HG03565 (cell line): ENCODE data around the gene GOLGA6L7.
"Not testable (repeated sequence)": the region's sequence is repeated elsewhere in the genome, so short reads cannot be mapped to it uniquely, and the experiment has no call there.

Source experiments
- ATAC-seq: cut with Tn5 transposase; IDR thresholded peaks from one replicate; pipeline ENCODE4 v1.9.1; 2021; ENCODE audit warnings: mild to moderate bottlenecking, moderate library complexity; ENCODE audit not compliant: unreplicated experiment

GOLGA6L7 gene

GRCh38 chr15:28884151-28884940 is 35.9 kb upstream of the GOLGA6L7 start:
- no peak for ATAC-seq

- ATAC-seq: no peak
Observed at GRCh38 chr15:28881600-28881999, 33.2 kb upstream of the GOLGA6L7 start.

- ATAC-seq: no peak
Observed at GRCh38 chr15:28881170-28881569, 32.7 kb upstream of the GOLGA6L7 start.

DNA sequence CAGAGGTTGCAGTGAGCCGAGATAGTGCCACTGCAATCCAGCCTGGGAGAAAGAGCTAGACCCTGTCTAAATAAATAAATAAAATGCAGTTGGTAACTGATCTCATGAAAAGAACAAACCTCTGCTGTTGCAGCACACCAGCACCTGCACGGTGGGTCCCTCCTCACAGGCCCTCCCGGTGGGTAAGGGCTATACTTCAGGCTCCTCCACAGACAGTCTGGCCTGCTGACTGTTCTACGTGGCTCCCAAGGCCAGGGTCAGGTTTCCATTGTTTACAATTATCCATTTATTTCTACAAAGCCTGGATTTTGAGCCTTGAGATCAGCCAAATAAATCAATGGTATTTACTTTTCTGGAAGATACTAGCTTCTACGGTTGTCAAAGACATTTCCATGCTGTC is 32.2 kb upstream of the GOLGA6L7 start:
- ATAC-seq: no peak

- ATAC-seq: no peak
Observed at GRCh38 chr15:28879551-28879950, 31.1 kb upstream of the GOLGA6L7 start.

- no peak for ATAC-seq
Observed at GRCh38 chr15:28878209-28878608, 29.8 kb upstream of the GOLGA6L7 start.

DNA sequence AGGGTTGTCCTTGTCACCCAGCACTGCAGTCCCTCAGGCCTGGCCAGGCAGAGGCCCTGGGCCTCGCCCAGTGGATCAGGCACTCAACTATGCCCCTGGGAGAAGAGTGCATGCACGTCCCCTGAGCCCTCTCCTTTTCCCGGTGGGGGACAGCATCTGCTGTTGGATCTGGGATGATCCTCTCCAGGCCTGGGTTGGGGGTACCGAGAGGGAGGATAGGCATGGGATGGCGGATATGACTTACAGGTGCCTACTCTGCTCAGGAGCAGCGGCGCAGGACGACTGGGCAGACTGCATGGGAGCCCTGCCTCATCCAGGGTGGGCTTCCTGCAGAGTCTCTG is 28.4 kb upstream of the GOLGA6L7 start:
- no peak for ATAC-seq

- ATAC-seq: no peak
Observed at GRCh38 chr15:28876131-28876844, 27.8 kb upstream of the GOLGA6L7 start.

DNA sequence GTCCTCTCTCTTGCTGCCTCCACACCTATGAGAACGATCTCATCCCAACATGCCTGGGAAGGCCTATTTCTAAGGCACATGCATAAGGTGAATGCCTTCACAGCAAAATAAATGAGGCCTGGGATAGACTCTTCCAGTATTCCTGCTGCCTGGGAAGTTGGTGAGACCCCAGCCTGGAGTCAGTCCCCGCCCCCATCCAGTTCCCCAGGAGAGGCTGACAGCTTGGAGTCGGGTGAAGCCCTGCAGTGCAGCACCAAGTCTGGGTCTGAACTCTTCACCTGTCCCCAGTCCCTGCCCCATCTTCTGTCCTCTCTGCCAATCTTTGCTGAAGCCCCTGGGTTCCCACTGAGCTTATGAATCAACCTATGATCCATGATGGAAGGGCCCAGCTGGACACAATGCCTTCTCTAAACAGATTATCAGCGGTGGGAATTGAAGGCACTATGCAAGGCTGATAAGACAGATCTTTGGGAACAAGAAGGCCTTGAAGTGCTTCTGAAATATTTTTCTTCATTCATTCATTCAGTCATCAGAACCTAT is 27.1 kb upstream of the GOLGA6L7 start:
- no peak for ATAC-seq

- ATAC-seq: no peak
Observed at GRCh38 chr15:28873585-28874190, 25.2 kb upstream of the GOLGA6L7 start.

DNA sequence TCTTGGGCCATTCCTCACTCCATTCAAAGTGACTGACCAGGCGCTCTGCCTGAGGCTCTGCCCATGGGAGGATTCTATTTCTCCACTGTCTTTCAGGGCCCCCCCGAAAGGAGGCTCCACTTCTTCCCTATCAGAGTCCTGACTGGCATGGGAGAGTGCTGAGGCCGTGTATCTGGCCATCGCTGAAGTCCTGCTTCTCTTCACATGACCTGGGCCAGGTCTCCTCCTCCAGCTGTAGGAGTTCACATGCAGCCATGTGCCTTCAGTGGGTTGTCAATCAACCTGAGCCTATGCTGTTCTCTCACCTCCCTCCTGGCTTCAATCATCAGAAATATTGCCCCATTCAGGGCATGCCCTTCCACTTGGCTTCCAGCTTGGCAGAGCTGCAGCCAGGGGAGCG is 24.6 kb upstream of the GOLGA6L7 start:
- no peak for ATAC-seq

GRCh38 chr15:28871168-28871567 is 22.7 kb upstream of the GOLGA6L7 start:
- ATAC-seq: no peak

- ATAC-seq: no peak
Observed at GRCh38 chr15:28868744-28869345, 20.4 kb upstream of the GOLGA6L7 start.

DNA sequence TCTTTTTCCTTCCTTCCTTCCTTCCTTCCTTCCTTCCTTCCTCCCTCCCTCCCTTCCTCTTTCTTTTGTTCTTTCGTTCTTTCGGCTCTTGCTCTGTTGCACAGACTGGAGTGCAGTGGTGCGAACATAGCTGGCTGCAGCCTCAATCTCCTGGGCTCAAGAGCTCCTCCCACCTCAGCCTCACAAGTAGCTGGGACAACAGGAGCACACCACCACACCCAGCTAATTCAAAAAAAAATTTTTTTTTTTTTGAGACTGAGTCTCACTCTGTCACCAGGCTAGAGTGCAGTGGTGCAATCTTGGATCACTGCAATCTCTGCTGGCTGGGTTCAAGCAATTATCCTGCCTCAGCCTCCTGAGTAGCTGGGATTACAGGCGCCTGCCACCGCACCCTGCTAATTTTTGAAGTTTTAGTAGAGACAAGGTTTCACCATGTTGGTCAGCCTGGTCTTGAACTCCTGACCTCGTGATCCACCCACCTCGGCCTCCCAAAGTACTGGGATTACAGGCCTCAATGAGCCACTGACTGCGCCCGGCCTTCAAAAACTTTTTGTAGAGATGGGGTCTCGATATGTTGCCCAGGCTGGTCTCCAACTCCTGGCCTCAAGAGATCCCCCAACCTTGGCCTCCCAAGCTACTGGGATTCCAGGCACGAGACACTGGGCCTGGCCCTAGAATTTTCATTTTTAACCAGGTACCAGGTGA is 13.3 kb upstream of the GOLGA6L7 start:
- ATAC-seq: not testable (repeated sequence)

DNA sequence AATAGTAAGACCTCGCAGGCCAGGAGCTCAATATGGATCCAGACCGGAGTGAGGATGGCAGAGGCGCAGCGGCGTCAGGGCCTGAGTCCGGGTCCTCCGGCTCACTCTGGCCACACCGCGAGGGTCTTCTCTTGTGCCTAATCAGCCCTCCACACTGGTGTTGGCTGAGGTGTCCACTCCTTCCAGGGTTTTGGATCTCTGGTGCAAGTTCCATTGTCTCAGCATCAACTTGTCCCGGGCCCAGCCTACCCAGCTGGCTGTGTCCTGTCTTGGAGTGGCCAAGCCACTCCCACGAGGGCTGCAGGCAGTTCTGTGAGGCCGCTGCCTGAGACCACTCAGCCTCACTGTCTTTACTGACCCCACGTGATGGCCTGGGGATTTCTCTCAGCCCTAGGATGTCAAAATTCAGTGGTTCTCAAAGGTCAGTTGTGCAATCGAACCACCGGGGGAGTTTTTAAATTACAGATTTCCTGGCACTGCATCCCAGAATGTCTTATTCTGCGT is 12.6 kb upstream of the GOLGA6L7 start:
- ATAC-seq: no peak

DNA sequence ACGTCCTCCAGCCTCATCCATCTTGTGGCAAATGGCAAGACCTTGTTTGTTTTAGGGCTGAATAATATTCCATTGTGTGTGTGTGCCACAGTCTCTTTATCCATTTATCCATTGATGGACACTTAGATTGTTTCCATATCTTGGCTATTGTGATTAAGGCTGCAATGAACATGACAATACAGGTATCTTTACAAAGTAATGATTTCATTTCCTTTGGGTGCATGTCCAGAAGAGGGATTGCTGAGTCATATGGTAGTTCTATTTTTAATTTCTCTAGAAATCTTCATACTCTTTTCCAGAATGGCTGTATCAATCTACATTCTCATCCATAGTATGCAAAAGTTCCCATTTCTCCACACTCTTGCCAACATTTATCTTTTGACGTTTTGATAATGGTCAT is 6.1 kb upstream of the GOLGA6L7 start:
- not testable (repeated sequence) for ATAC-seq

DNA sequence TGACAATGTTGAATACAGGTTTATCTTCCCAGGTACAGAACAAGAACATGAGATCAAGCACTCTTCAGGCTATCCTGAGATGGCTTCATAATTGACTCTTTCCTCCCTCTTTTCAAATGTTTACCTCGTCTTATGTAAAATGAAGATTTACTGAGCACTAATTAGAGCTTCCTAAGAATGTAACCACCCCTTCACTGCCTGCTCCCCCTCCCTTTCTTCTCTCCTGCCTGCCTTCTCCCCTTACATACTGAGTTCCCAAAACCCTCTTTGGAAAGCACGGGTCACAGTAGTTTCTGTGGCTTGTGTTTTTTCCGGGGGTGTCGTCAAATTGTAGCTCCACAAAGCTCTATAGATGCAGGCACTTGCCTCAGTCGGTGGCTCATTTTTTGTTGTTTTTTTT is 5.2 kb upstream of the GOLGA6L7 start:
- ATAC-seq: not testable (repeated sequence)

DNA sequence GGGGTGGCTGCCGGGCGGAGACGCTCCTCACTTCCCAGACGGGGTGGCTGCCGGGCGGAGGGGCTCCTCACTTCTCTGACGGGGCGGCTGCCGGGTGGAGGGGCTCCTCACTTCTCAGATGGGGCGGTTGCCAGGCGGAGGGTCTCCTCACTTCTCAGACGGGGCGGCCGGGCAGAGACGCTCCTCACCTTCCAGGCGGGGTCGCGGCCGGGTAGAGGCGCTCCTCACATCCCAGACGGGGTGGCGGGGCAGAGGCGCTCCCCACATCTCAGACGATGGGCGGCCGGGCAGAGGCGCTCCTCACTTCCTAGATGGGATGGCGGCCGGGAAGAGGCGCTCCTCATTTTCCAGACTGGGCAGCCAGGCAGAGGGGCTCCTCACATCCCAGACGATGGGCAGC is 1.3 kb upstream of the GOLGA6L7 start:
- not testable (repeated sequence) for ATAC-seq

- ATAC-seq: not testable (repeated sequence)
Observed at GRCh38 chr15:28849271-28849670, 827 bp upstream of the GOLGA6L7 start.

GRCh38 chr15:28847959-28848358 is 485 bp downstream of the GOLGA6L7 start:
- ATAC-seq: not testable (repeated sequence)
